ENCODE results near the gene PARP16. TPM values are rescaled to one million over a fixed set of nuclear protein-coding genes. Genes with fewer than 3 reads are reported as not detected.

The PARP16 gene
- polyA plus RNA-seq, 4 donors: 17.2 to 19.8 (median 17.6) TPM

GRCh38 chr15:65312400-65312916 lies 25.8 kb upstream of the PARP16 start:
- no peak for DNase-seq (ENCODE audit: low read depth in 4 of 4, low spot score in 3 of 4)

GRCh38 chr15:65311760-65312159 lies 25.1 kb upstream of the PARP16 start:
- no peak for DNase-seq (ENCODE audit: low read depth in 4 of 4, low spot score in 3 of 4)

- DNase-seq (ENCODE audit: low read depth in 4 of 4, low spot score in 3 of 4): no peak
Measured at GRCh38 chr15:65310431-65311137, 23.9 kb upstream of the PARP16 start.

- no peak for DNase-seq (ENCODE audit: low read depth in 4 of 4, low spot score in 3 of 4)
Measured at GRCh38 chr15:65309882-65310418, 23.3 kb upstream of the PARP16 start.

GRCh38 chr15:65307978-65308377 lies 21.3 kb upstream of the PARP16 start:
- no peak for DNase-seq (ENCODE audit: low read depth in 4 of 4, low spot score in 3 of 4)

GRCh38 chr15:65306551-65306950 lies 19.9 kb upstream of the PARP16 start:
- DNase-seq (ENCODE audit: low read depth in 4 of 4, low spot score in 3 of 4): no peak

- no peak for DNase-seq (ENCODE audit: low read depth in 4 of 4, low spot score in 3 of 4)
Measured at GRCh38 chr15:65305776-65306175, 19.1 kb upstream of the PARP16 start.

GRCh38 chr15:65305150-65305758 lies 18.6 kb upstream of the PARP16 start:
- DNase-seq (ENCODE audit: low read depth in 4 of 4, low spot score in 3 of 4): no peak

- DNase-seq (ENCODE audit: low read depth in 4 of 4, low spot score in 3 of 4): peak; percentile 80 to 91 (median 86)
Measured at GRCh38 chr15:65304381-65305149, 17.9 kb upstream of the PARP16 start, which contains the start of gene RNU5B-1. Gene RNU5B-1, plus strand, starts transcription at chr15:65304677.

- peak in 3 of 4 donors; percentile 56 to 60 (median 58) for DNase-seq (ENCODE audit: low read depth in 4 of 4, low spot score in 3 of 4)
Measured at GRCh38 chr15:65303687-65304380, 17.2 kb upstream of the PARP16 start.

GRCh38 chr15:65302061-65302460 lies 15.4 kb upstream of the PARP16 start:
- DNase-seq (ENCODE audit: low read depth in 4 of 4, low spot score in 3 of 4): no peak

- DNase-seq (ENCODE audit: low read depth in 4 of 4, low spot score in 3 of 4): no peak
Measured at GRCh38 chr15:65300924-65301441, 14.3 kb upstream of the PARP16 start.

GRCh38 chr15:65298731-65299130 lies 12.0 kb upstream of the PARP16 start:
- no peak for DNase-seq (ENCODE audit: low read depth in 4 of 4, low spot score in 3 of 4)

- DNase-seq (ENCODE audit: low read depth in 4 of 4, low spot score in 3 of 4): no peak
Measured at GRCh38 chr15:65292938-65293518, 6.3 kb upstream of the PARP16 start.

GRCh38 chr15:65290228-65290627 lies 3.5 kb upstream of the PARP16 start:
- no peak for DNase-seq (ENCODE audit: low read depth in 4 of 4, low spot score in 3 of 4)

GRCh38 chr15:65289261-65289854 lies 2.7 kb upstream of the PARP16 start:
- DNase-seq (ENCODE audit: low read depth in 4 of 4, low spot score in 3 of 4): no peak

- DNase-seq (ENCODE audit: low read depth in 4 of 4, low spot score in 3 of 4): no peak
Measured at GRCh38 chr15:65287520-65287855, 805 bp upstream of the PARP16 start.

GRCh38 chr15:65286069-65286703 lies 497 bp downstream of the PARP16 start:
- peak in 2 of 4 donors; percentile 24 to 59 for DNase-seq (ENCODE audit: low read depth in 4 of 4, low spot score in 3 of 4)

Data from right renal pelvis (tissue), 4 donors.